Fibroblast of lung (primary cell): ENCODE results near the gene MRPS34.

Experiments
- EZH2 ChIP-seq: IDR thresholded peaks from 2 replicates; pipeline ENCODE4 v1.5.1; 2012; ENCODE audit warnings: low read length, control low read depth, mild to moderate bottlenecking; ENCODE audit errors: missing control alignments
- TF ChIP-seq, protein P1 (sequence below), 2 donors: IDR thresholded peaks in 1 of 2; conservative IDR thresholded peaks in 1 of 2; 1 replicate in 1 of 2; 2 replicates in 1 of 2; pipeline ENCODE4 v1.5.1; 2011 to 2012; ENCODE audit warnings: low read length in 2 of 2, control low read depth in 1 of 2, inconsistent platforms in 1 of 2, low read depth in 1 of 2, mild to moderate bottlenecking in 1 of 2

DNA sequence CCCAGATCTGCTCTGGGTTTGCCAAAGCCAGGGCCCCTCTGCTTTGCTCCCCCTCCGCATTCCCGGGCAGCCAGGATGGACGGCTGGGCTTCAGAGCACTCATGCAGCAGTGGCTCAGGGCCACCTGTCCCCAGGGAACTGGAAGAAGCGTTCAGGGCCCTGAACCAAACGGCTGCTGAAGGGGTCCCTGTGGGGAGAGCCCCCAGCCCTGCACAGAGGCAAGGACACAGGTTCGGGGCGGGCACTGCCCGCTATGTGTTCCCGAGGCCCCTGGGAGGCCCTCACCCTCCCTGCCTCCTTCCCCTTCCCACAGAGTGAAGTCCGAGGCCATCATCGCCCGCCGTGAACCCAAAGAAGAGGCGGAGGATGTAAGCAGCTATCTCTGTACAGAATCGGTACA, 12.0 kb downstream of the MRPS34 start:
- TF ChIP-seq, protein P1, sequence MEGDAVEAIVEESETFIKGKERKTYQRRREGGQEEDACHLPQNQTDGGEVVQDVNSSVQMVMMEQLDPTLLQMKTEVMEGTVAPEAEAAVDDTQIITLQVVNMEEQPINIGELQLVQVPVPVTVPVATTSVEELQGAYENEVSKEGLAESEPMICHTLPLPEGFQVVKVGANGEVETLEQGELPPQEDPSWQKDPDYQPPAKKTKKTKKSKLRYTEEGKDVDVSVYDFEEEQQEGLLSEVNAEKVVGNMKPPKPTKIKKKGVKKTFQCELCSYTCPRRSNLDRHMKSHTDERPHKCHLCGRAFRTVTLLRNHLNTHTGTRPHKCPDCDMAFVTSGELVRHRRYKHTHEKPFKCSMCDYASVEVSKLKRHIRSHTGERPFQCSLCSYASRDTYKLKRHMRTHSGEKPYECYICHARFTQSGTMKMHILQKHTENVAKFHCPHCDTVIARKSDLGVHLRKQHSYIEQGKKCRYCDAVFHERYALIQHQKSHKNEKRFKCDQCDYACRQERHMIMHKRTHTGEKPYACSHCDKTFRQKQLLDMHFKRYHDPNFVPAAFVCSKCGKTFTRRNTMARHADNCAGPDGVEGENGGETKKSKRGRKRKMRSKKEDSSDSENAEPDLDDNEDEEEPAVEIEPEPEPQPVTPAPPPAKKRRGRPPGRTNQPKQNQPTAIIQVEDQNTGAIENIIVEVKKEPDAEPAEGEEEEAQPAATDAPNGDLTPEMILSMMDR (conservative IDR thresholded peaks at IDR 0.05 in 1 of 2, IDR thresholded peaks at IDR 0.05 in 1 of 2; ENCODE audit: low read depth in 1 of 2, low read length in 2 of 2): no peak
- TF ChIP-seq EZH2: no peak
